GM18507 (cell line): ENCODE data around the gene CXCL1.

ENCODE experiments used
- DNase-seq: peaks from one replicate; pipeline ENCODE4 v3.0.0; 2011; ENCODE audit warnings: low read depth; ENCODE audit not compliant: insufficient read length; ENCODE audit errors: extremely low spot score
- FAIRE-seq: peaks from 2 replicates; lab custom pipeline; 2011; peaks lifted over from hg19 to GRCh38; lab: Jason Lieb, UNC

CXCL1 gene

DNA sequence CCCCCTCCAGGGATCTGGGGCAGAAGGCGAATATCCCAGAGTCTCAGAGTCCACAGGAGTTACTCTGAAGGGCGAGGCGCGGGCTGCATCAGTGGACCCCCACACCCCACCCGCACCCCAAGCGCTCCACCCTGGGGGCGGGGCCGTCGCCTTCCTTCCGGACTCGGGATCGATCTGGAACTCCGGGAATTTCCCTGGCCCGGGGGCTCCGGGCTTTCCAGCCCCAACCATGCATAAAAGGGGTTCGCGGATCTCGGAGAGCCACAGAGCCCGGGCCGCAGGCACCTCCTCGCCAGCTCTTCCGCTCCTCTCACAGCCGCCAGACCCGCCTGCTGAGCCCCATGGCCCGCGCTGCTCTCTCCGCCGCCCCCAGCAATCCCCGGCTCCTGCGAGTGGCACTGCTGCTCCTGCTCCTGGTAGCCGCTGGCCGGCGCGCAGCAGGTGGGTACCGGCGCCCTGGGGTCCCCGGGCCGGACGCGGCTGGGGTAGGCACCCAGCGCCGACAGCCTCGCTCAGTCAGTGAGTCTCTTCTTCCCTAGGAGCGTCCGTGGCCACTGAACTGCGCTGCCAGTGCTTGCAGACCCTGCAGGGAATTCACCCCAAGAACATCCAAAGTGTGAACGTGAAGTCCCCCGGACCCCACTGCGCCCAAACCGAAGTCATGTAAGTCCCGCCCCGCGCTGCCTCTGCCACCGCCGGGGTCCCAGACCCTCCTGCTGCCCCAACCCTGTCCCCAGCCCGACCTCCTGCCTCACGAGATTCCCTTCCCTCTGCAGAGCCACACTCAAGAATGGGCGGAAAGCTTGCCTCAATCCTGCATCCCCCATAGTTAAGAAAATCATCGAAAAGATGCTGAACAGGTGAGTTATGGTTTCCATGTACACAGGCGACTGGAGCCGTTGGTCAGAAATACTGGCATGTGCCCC is at the start of gene CXCL1:
CXCL1 (plus strand) TSS at position 264 of the 926 bp plus-strand sequence; CDS start at position 342, 78 bp downstream.
- DNase-seq (no peak), FAIRE-seq (no peak)

DNA sequence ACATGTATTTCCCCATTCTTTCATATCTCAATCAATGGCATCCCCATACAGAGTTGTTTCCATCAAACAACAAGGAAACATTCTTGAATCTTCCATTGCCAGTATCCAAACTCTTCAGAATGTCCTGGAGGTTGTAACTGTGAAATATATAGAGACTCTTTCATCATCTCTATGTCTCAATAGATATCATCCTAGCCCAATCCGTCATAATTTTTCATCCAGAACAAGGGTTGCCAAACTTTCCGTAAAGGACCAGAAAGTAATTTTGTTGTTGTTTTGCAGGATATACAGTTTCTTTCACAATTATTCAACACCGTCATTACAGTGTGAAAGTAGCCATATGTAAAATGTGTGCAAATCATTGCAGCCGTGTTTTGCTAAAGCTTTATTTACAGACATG is 47.9 kb upstream of the CXCL1 start:
- FAIRE-seq = no peak

DNA sequence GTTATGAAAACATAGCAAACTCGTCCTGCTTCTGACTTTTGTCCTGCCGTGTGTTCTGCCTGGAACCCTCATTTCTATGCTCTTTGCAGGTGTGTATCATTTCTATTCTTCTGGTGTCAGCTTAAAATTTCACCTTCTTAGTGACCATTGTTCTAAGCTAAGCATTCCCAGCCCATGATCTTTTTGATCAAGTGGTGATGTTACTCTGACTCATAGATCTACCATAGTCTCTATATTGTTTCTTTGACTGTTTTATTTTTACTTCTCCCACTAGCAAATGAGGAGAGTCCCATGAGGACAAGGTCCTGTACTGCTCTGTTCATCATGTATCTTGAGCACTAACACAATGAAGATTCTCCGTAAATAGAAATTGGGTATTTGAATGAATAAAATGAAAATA is 46.8 kb upstream of the CXCL1 start:
- FAIRE-seq (no peak), DNase-seq (no peak)

More for the DNA sequence above, 47.9 kb upstream of the CXCL1 start:
- no peak for DNase-seq

DNA sequence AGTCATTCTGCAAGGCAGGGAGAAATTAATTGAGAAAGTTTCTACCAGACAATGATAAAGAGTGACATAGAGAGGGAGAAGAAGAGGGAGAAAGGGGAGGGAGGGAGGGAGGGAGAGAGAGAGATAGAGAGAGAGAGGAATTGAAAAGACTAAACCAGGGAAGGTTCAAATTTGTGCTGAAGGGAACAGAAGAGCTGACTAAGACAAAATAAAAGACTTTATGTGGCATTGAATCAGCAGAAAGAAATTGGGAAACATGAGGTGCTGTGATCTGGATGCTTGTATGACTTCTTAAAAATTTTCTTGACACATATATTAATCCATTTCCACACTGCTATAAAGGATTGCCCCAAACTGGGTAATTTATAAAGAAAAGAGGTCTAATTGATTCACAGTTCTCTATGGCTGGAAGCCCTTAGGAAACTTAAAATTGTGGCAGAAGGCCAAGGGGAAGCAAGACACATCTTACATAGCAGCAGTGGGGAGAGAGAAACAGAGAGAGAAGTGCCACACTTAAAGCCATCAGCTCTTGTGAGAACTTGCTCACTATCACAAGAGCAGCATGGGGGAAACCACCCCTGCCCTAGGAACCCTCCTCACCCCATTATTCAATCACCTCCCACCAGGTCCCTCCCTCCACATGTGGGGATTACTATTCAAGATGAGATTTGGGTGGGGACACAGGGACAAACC is 46.2 kb upstream of the CXCL1 start:
- FAIRE-seq (no peak), DNase-seq (no peak)

DNA sequence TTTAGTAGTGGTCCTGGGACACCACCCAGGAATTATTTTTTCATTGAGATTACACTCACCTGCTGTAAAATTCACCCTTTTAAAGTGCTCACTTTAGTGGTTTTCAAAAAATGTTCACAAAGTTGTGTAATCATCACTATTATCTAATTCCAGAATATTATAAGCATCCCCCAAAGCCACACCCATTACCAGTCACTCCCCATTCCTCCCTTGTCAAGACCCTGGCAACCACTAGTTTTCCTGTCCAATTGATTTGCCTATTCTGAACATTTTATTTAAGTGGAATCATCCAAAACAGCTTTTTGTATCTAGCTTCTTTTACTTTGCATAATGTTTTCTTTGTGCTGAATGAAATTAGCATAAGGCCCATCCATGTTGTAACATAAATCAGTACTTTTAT is 45.4 kb upstream of the CXCL1 start:
- no peak for DNase-seq
- no peak for FAIRE-seq

DNA sequence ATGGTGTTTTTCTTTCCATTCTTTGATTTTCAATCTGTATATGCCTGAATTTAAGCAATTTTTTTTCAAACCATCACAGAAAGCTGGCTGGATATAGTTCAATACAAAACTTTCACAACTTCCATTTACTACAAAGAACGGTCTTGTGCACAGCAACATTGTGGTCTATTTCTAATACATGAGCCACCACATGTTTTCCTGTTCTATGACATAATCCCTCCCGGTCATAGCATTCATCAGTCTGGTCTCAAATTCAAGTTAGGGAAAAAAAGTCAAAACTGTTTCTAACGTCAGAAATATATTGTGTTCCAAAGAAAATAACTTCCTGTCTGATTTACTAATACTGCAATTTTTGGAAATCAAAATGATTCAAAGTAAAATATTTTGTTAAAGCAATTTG is 40.2 kb upstream of the CXCL1 start:
- DNase-seq (no peak), FAIRE-seq (no peak)

DNA sequence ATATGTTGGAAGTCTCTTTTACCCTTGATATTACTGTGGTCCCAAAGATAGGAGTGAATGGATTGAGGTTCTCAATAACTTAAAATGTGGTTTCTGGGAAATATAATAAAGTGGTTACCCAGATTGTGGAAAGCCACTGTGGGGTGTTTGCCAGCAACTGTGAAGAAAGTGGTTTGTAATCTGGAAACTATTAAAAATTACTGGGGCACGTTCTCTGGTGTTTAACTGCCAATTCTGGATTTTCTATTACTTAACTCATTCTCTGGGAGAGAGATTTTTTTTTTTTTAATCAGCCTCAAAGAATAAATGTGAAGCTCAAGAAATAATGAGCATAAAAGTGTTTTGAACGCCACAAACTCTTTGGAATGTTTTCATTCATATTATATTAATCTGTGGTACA is 37.6 kb upstream of the CXCL1 start:
- DNase-seq (no peak), FAIRE-seq (no peak)

DNA sequence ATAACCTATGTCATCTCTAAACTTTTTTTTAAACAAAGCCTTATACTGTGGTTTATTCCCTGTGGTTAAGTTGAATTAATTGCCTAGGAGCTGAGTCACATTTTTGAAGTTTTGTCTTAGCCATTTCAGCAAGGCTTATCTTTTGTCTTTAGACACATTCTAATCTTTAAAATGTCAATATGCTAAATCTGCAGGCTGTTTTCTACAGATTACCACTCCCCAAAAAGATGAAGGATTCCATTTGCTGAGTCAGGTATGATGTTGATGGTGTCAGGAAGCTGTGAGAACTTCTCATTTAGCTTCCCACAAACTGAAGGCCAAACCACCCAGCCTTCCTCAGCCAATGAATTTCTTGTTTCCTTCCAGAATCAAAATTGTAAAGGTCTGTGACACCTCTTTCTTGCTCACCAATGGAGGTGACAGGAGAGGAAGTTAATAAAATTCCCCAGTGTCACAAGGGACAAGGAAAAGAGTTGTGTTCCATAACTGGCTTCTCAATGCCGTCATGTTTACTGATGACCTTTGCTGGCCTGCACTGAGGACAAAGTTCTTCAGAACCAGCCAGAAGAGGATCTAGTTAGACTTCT is 36.4 kb upstream of the CXCL1 start:
- no peak for FAIRE-seq

DNA sequence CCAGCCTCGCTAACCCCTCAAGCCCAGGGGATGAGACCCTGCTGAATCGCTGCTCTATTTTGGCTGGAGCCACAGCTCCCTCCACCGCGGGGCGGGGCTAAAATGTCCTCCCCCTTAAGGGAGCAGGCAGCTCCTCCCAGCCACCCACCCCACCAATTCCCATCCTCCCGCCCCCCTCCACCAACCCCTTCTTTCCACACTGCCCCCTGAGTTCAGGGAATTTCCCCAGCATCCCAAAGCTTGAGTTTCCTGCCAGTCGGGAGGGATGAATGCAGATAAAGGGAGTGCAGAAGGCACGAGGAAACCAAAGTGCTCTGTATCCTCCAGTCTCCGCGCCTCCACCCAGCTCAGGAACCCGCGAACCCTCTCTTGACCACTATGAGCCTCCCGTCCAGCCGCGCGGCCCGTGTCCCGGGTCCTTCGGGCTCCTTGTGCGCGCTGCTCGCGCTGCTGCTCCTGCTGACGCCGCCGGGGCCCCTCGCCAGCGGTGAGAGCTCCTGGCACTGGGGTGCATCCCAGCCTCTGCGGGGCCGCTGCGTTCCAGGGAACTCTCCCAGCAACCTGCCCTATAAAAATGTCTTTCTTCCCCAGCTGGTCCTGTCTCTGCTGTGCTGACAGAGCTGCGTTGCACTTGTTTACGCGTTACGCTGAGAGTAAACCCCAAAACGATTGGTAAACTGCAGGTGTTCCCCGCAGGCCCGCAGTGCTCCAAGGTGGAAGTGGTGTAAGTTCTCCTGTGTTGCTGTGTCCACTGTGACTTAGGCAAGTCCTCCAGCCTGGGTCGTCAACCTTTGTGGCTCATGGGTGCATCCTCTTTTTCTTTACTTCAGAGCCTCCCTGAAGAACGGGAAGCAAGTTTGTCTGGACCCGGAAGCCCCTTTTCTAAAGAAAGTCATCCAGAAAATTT is 32.6 kb upstream of the CXCL1 start, which contains the start of gene CXCL6:
CXCL6 (plus strand) TSS at position 306 of the 907 bp plus-strand sequence; CDS start at position 379, 73 bp downstream.
- FAIRE-seq (no peak), DNase-seq (no peak)

More for the DNA sequence above, 36.4 kb upstream of the CXCL1 start:
- no peak for DNase-seq

DNA sequence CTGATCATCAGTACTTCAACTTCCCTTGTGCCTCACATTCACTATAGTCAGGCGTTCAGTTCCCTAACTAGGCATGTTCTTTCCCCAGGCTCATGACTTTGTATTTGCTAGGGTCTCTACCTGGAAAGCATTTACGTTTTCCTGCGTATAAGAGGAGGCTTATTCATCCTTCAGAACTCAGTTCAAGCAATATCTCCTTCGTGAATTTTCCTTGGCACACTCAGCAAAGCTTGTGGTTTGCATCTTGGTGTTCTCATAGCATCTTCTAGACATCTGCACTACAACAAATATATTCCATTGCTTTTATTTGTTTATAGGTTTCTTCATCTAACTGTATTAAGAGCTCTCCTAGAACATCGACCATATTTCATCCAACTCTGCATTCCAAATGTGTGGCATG is 30.1 kb upstream of the CXCL1 start:
- FAIRE-seq (no peak), DNase-seq (no peak)

DNA sequence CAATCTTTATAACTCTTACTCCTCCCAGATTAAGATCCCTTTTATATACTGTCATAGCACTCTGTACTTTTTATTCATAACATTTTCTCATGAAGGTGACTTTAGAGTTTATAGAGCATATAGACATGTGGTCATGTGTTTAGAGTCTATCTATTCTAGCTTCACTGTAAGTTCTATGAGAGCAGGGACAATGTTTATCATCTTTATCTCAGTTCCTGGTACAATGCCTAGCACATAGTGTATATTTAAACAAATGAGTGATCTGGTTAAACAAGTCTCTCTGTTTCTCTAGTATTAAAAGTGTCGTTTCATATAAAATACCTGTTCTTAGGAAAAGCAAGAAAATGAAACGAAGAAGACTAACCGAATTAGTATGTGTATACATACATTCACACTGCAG is 29.5 kb upstream of the CXCL1 start:
- no peak for FAIRE-seq
- DNase-seq = no peak

DNA sequence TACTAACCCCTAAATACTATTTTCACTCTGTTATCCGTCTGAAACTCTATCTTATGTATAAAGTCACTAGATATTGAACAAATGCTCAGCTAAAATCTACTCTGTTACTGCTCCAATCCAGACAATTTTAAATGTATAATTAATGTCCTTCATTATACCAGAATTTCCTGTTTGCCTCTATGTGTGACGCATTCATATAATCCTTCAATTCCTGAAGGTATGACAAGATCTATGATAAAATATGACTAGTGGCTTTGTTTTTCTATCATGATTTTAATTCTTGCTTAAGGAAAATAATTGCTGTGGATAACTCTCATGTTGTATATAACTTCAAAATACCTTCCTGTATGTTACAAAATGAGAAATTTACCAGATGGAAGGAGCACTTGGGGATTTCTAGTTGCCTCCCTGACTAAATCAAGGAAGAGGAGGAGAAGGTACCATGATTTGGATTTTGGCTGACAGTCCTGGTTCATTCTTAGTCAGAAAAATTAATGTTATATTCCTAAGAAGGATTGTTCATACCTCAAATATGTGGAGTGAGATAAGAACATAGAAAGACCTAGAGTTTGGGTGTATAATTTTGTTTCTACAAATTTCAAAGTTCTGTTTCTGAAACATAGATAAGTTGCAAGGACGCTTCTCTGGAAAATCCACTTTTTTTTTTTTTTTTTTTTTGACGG is 27.8 kb upstream of the CXCL1 start:
- FAIRE-seq (no peak), DNase-seq (no peak)

DNA sequence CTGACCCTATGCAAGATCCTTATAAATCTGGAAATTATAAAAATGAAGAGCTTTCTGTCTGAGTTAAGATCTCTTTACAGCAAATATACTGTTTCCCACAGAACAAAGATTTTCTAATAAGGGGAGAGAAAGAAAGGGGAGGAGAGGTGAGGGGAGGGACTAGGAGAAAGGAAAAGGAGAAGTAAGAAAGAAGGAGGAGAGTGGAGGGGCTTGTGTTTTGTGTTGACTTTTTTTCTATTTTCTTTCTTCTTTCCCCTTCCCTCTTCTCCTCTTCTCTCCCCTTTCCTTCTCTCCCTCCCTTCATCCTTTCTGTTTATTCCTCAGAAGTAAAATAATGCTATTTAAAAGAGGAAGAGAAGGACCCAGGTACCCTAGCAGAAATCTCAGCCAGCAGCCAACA is 26.5 kb upstream of the CXCL1 start:
- DNase-seq (no peak), FAIRE-seq (no peak)

DNA sequence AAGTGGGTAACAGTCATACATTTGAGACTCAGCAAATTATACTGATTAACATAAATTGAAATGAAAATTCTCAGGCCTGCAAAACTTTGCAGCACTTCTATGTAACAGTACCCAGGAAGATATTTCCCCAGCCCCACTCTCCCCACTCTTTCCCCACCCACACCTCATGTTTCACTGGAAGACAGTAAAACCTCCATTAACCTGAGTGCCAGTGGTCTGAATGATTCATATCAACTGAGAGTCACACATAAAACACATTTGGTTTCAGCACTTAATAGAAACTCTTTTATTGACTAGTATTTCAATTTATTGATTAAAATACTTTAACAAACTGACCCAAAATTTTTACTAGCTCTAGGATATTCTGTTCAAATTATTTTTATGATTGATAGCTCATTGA is 25.8 kb upstream of the CXCL1 start:
- no peak for DNase-seq
- no peak for FAIRE-seq

DNA sequence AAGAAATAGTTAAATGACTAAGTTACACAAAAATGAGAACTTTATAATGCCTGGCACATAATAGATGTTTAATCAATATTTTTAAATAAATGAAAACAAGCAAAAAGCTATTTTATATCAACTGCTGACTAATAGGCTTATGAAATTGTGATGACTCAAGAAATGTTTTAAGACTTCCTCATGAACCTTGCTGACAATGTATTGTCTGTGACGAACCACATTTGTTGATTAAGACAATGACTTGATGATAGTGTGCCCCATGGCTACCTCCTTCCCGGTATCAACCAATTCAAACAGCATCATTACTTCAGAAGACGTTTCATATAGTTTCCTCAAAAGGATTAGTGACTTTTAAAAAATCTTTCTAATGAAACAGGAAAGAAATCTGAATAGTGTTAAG is 24.8 kb upstream of the CXCL1 start:
- FAIRE-seq (no peak), DNase-seq (no peak)

DNA sequence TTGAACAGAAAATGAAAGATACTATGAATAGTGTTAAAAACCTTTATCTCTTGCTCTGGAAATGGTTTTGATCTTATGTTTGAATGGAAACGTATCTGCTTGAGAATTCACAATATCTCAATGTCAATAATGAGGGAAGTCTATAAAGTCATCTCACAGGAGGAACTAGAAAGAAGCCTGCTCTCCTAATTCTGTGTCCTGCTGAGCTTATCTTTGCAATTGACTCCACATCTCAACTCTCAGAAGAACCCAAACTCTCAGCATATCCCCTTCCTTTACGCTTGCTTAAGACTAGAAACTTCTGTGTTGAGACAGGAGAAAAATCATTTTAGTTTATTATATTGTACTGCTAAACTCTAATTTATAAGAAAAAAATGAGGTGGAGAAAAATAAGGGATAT is 24.4 kb upstream of the CXCL1 start:
- FAIRE-seq = no peak
- DNase-seq = no peak

DNA sequence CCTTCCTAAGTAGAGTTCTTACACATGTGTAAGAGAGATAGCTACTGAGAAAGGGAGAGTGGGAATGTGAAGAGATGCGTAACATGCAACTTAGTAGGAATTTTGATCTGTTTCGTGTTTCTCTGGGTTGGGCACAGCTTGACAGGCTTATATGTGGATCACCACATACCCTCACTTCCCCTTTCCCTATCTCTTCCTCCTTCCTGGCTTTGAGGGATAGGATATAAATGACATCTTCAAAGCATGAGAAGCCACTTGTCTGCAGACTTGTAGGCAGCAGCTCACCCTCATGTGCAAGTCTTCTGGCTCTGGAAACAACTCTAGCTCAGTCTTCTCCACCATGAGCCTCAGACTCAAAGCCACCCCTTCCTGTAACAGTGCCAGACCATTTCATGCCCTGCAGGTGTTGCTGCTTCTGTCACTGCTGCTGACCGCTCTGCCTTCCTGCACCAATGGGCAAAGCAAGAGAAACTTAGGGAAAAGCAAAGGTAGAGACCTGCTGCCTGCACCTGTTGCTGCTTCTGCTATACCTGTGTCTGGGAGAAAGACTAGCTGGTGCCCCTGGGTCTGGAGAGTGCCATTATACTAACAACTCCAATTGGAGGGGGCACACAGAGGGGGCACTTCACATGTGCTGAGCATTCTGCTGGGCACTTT is 21.5 kb upstream of the CXCL1 start:
- FAIRE-seq = no peak
- no peak for DNase-seq

DNA sequence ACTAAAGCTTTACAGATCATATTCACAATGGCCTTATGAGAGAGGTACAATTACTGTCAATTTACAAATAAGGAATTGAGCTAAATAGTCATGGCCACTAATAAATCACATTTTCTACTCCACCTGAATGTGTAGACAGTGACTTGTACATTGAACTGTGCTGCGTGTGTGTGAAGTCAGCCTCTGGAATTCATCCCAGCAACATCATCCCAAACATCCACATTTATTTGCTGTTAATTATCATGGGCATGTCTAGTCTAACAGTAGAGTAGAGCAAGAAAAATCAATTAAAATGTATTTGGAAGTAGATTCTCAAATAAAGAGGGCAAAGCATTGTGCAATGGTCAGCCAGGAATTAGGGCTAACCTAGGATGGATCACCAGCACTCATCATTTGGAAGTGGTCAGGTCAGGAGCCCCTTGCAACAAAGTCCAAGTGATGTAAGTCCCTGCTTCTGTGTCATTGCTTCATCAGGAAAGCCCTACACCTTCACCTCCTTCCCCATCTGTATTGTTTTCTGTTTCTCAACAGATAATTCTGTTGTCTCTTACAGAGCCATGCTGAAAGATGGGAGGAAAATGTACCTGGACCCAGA is 20.9 kb upstream of the CXCL1 start:
- FAIRE-seq (no peak), DNase-seq (no peak)
